Measurements from ENCODE around the gene PNMA6E. TPM values are rescaled to one million over a fixed set of nuclear protein-coding genes. Genes with fewer than 3 reads are reported as not detected.

Gene PNMA6E
- total and polyA plus RNA-seq, 2 of the 13 experiments (the other 11 are each of a cell fraction or from before 2014, with no cell fraction given): not detected

GRCh38 chrX:153441981-153442380 lies 40.8 kb upstream of the PNMA6E start:
- Histone ChIP-seq H3K36me3 (replicated peaks in 1 of 2; ENCODE audit: control insufficient read depth in 1 of 2, insufficient read depth in 2 of 2, low read length in 2 of 2) (no peaks in the 10 kb centered on the region), H3K79me2 (ENCODE audit: insufficient read depth, low read length) (no peaks in the 10 kb centered on the region), H3K9me3 (ENCODE audit: low read length) (no peaks in the 10 kb centered on the region), H3K9ac (ENCODE audit: insufficient read depth, low read depth, low read length) (no peak overlapping the region), H3K27ac (ENCODE audit: extremely low read length, insufficient read depth, low read length) (no peak overlapping the region), H4K20me1 (ENCODE audit: insufficient read depth, low read length) (no peaks in the 10 kb centered on the region), H3K4me1 (ENCODE audit: insufficient read depth, low read length) (no peaks in the 10 kb centered on the region), H3K4me2 (ENCODE audit: low read depth, low read length) (no peak overlapping the region), H3K4me3 (replicated peaks in 1 of 3; ENCODE audit: insufficient read depth in 1 of 3, low read depth in 2 of 3, low read length in 3 of 3) (no peak overlapping the region), H3K27me3 (ENCODE audit: control insufficient read depth in 1 of 2, insufficient read depth in 2 of 2, low read length in 2 of 2) (no peaks in the 10 kb centered on the region; a peak in 1 of 5 replicates), H2AFZ (ENCODE audit: low read length) (no peak overlapping the region)
- 11% methylated on average over 1 of the region's 9 CpGs for WGBS (ENCODE audit: low lambda C conversion rate)
- FAIRE-seq: no peak
- in situ Hi-C loops (cut with HindIII; ENCODE audit: extremely low pct_ligation_motif_present, low pct_unique_long_range_greater_than_20kb): no loop called here
- BruUV-seq (replicated peaks): no TSS peak
- ATAC-seq: no peak
- intact Hi-C loops (cut with micrococcal nuclease; ENCODE audit: unreplicated experiment): no loop called here
- DNase-seq (ENCODE audit: low spot score): no peak
- ChIA-PET CTCF (ENCODE audit: low intra/inter-chr PET ratio, low total read pairs) (no interaction called here), POLR2A (no interaction called here)
- TF ChIP-seq MYC (CRISPR knock-in tag; IDR thresholded peaks at IDR 0.05; ENCODE audit: borderline replicate concordance): no peak

GRCh38 chrX:153441296-153441695 lies 40.1 kb upstream of the PNMA6E start:
- ChIA-PET POLR2A (no interaction called here), CTCF (ENCODE audit: low intra/inter-chr PET ratio, low total read pairs) (no interaction called here)
- ATAC-seq (no peak), FAIRE-seq (no peak), DNase-seq (ENCODE audit: low spot score) (no peak)
- TF ChIP-seq ZNF124 (CRISPR knock-in tag; IDR thresholded peaks at IDR 0.05): no peak
- no peak for TF ChIP-seq ZSCAN25 (CRISPR knock-in tag; IDR thresholded peaks at IDR 0.05)
- no peak for TF ChIP-seq ISL2 (CRISPR knock-in tag; IDR thresholded peaks at IDR 0.05)
- TF ChIP-seq ZNF513 (CRISPR knock-in tag; conservative IDR thresholded peaks at IDR 0.05): no peak
- intact Hi-C loops (cut with micrococcal nuclease; ENCODE audit: unreplicated experiment) (no loop called here), in situ Hi-C loops (cut with HindIII; ENCODE audit: extremely low pct_ligation_motif_present, low pct_unique_long_range_greater_than_20kb) (no loop called here)
- no TSS peak for BruUV-seq (replicated peaks)
- Histone ChIP-seq H3K4me2 (ENCODE audit: low read depth, low read length) (no peak overlapping the region), H3K36me3 (replicated peaks in 1 of 2; ENCODE audit: control insufficient read depth in 1 of 2, insufficient read depth in 2 of 2, low read length in 2 of 2) (no peaks in the 10 kb centered on the region), H3K27ac (ENCODE audit: extremely low read length, insufficient read depth, low read length) (no peak overlapping the region), H3K27me3 (ENCODE audit: control insufficient read depth in 1 of 2, insufficient read depth in 2 of 2, low read length in 2 of 2) (no peaks in the 10 kb centered on the region; a peak in 1 of 5 replicates), H4K20me1 (ENCODE audit: insufficient read depth, low read length) (no peaks in the 10 kb centered on the region), H3K79me2 (ENCODE audit: insufficient read depth, low read length) (no peaks in the 10 kb centered on the region), H3K4me3 (replicated peaks in 1 of 3; ENCODE audit: insufficient read depth in 1 of 3, low read depth in 2 of 3, low read length in 3 of 3) (no peak overlapping the region), H3K9me3 (ENCODE audit: low read length) (no peaks in the 10 kb centered on the region), H3K9ac (ENCODE audit: insufficient read depth, low read depth, low read length) (no peak overlapping the region), H3K4me1 (ENCODE audit: insufficient read depth, low read length) (no peaks in the 10 kb centered on the region), H2AFZ (ENCODE audit: low read length) (no peak overlapping the region)
- WGBS (ENCODE audit: low lambda C conversion rate): 49% methylated on average over 7 of the region's 7 CpGs

Data from HepG2 (cell line).